CD14-positive monocyte (primary cell): Measurements from ENCODE around the gene ARSB. TPM values are rescaled to one million over a fixed set of nuclear protein-coding genes. Genes with fewer than 3 reads are reported as not detected.

Experiments used
- DNase-seq, 3 donors: peaks; one replicate each; pipeline ENCODE4 v3.0.0-alpha.2; 2011 to 2022
- H2AFZ ChIP-seq: 2 replicates; pipeline ENCODE4 v1.6.0; 2012; ENCODE audit warnings: mild to moderate bottlenecking, low read depth, low read length, inconsistent platforms; ENCODE audit not compliant: insufficient read depth, poor library complexity, severe bottlenecking
- H3K27ac ChIP-seq, 2 donors: 1 replicate in 1 of 2; 2 replicates in 1 of 2; pipeline ENCODE4 v1.5.1; 2012 to 2013; ENCODE audit warnings: low read length in 2 of 2, control low read depth in 1 of 2, inconsistent platforms in 1 of 2, low read depth in 1 of 2, mild to moderate bottlenecking in 1 of 2
- H3K27me3 ChIP-seq, 2 donors: one replicate each; pipeline versions ENCODE4 v1.6.0 to v1.6.1; 2011 to 2013; ENCODE audit warnings: low read length in 2 of 2; ENCODE audit not compliant: control insufficient read depth in 2 of 2, insufficient read depth in 2 of 2
- H3K36me3 ChIP-seq, 2 donors: replicated peaks in 1 of 2; 1 replicate in 1 of 2; 2 replicates in 1 of 2; pipeline versions ENCODE4 v1.5.1 to v1.6.1; 2012 to 2013; ENCODE audit warnings: low read length in 2 of 2, control low read depth in 1 of 2, inconsistent platforms in 1 of 2, mild to moderate bottlenecking in 1 of 2; ENCODE audit not compliant: insufficient read depth in 2 of 2, control insufficient read depth in 1 of 2
- H3K4me1 ChIP-seq, 2 donors: 1 replicate in 1 of 2; 2 replicates in 1 of 2; pipeline versions ENCODE4 v1.5.1 to v1.6.1; 2012 to 2013; ENCODE audit warnings: low read length in 2 of 2, control low read depth in 1 of 2, inconsistent platforms in 1 of 2, mild to moderate bottlenecking in 1 of 2, moderate library complexity in 1 of 2; ENCODE audit not compliant: insufficient read depth in 2 of 2, control insufficient read depth in 1 of 2
- H3K4me2 ChIP-seq: replicated peaks from 2 replicates; pipeline ENCODE3; 2012; ENCODE audit warnings: low read length, moderate library complexity, mild to moderate bottlenecking; ENCODE audit not compliant: poor library complexity, severe bottlenecking; ENCODE audit errors: extremely low read depth
- H3K4me3 ChIP-seq, 3 experiments: fragments of 200-600 bp in 1 of 3; sonication (generic) in 1 of 3; replicated peaks in 1 of 3; 1 replicate in 2 of 3; 2 replicates in 1 of 3; pipeline ENCODE4 v1.5.1; 2011 to 2013; ENCODE audit warnings: low read length in 3 of 3, mild to moderate bottlenecking in 3 of 3, control low read depth in 2 of 3, low read depth in 2 of 3, inconsistent platforms in 1 of 3, moderate library complexity in 1 of 3
- H3K79me2 ChIP-seq: 2 replicates; pipeline ENCODE4 v1.6.0; 2012; ENCODE audit warnings: mild to moderate bottlenecking, control low read depth, inconsistent platforms, low read length, moderate library complexity; ENCODE audit not compliant: insufficient read depth
- H3K9ac ChIP-seq: 2 replicates; pipeline ENCODE4 v1.6.0; 2017; ENCODE audit warnings: low read length, mild to moderate bottlenecking; ENCODE audit not compliant: insufficient read depth, poor library complexity, severe bottlenecking
- H3K9me3 ChIP-seq, 2 donors: replicated peaks in 1 of 2; 1 replicate in 1 of 2; 2 replicates in 1 of 2; pipeline versions ENCODE4 v1.5.1 to v1.6.1; 2012 to 2013; ENCODE audit warnings: low read length in 2 of 2, control low read depth in 1 of 2; ENCODE audit not compliant: control insufficient read depth in 1 of 2, insufficient read depth in 1 of 2
- H4K20me1 ChIP-seq: 2 replicates; pipeline ENCODE4 v1.6.0; 2012; ENCODE audit warnings: mild to moderate bottlenecking, low read length, control low read depth, moderate library complexity; ENCODE audit not compliant: insufficient read depth
- H3K27ac Mint-ChIP-seq, 7 donors: one replicate each; pipeline ENCODE4 v1.8.0; 2020; ENCODE audit warnings: mild to moderate bottlenecking in 7 of 7, mixed read lengths in 7 of 7, moderate library complexity in 6 of 7, inconsistent platforms in 2 of 7
- H3K27me3 Mint-ChIP-seq, 3 donors: one replicate each; pipeline ENCODE4 v1.8.0; 2021 to 2022; ENCODE audit warnings: low read depth in 3 of 3, mild to moderate bottlenecking in 3 of 3, mixed read lengths in 3 of 3, moderate library complexity in 3 of 3, inconsistent platforms in 1 of 3
- H3K36me3 Mint-ChIP-seq, 2 donors: one replicate each; pipeline ENCODE4 v1.8.0; 2020; ENCODE audit warnings: mixed read lengths in 2 of 2, inconsistent platforms in 1 of 2, mild to moderate bottlenecking in 1 of 2
- H3K4me1 Mint-ChIP-seq: one replicate; pipeline ENCODE4 v1.8.0; 2020; ENCODE audit warnings: mild to moderate bottlenecking, mixed read lengths
- H3K4me3 Mint-ChIP-seq, 2 donors: one replicate each; pipeline ENCODE4 v1.8.0; 2020; ENCODE audit warnings: mild to moderate bottlenecking in 2 of 2, mixed read lengths in 2 of 2, moderate library complexity in 1 of 2
- H3K9me3 Mint-ChIP-seq, 7 donors: one replicate each; pipeline ENCODE4 v1.8.0; 2020 to 2022; ENCODE audit warnings: mixed read lengths in 7 of 7, mild to moderate bottlenecking in 6 of 7, moderate library complexity in 6 of 7, inconsistent platforms in 2 of 7
- CTCF ChIP-seq: fragments of 200-600 bp; IDR thresholded peaks from one replicate; pipeline ENCODE4 v1.8.0; 2022; ENCODE audit warnings: antibody characterized with exemption, mild to moderate bottlenecking
- WGBS: methylation state at CpG from one replicate; pipeline ENCODE4 v1.1.5; 2013; ENCODE audit warnings: missing lambda C conversion rate; ENCODE audit not compliant: insufficient coverage; 5-methylcytosine and 5-hydroxymethylcytosine counted together
- intact Hi-C, 2 donors: fragments of 100-400 bp; cut with micrococcal nuclease; formaldehyde crosslinking; loops; one replicate each; pipeline versions ENCODE4 v1.15.0 to v1.15.1; 2023
- polyA plus RNA-seq, 3 donors: library from polyadenylated mRNA; depleted of rRNA in 1 of 3; unstranded in 2 of 3; stranded (reverse) in 1 of 3; fragments of 300-500 nt in 2 of 3; fragments of >200 nt in 1 of 3; fragmentation: Illumina TruSeq in 2 of 3; gene quantifications; 1 replicate in 2 of 3; 2 replicates in 1 of 3; pipeline ENCODE4 v1.2.3, GENCODE V29; 2012 to 2021

The ARSB gene
- polyA plus RNA-seq, 3 donors, result 18.0 to 28.7 (median 18.1) TPM

DNA sequence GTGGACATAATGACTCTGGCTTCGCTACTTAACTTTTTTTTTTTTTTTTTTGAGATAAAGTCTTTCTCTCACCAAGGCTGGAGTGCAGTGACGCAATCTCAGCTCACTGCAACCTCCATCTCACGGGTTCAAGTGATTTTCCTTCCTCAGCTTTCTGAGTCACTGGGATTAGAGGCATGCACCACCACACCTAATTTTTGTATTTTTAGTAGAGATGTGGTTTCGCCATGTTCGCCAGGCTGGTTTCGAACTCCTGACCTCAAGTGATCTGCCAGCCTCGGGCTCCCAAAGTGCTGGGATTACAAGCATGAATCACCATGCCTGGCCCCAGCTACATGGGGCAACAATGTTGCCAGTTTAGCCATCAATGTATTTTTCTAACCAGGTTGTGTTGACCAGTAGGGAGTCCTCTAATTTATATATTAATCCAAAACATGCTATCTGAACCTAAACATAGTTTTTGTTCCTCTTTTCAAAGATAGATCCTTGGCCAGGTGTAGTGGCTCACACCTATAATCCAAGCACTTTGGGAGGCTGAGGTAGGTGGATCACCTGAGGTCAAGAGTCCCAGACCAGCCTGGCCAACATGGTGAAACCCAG, 216.2 kb downstream of the ARSB start:
- intact Hi-C loops, result no loop called here
- no peak overlapping the region for H2AFZ ChIP-seq
- DNase-seq, result no peak
- TF ChIP-seq CTCF, result no peak
- Mint-ChIP-seq H3K4me3 (no peak overlapping the region), H3K36me3 (peaks cover 5 to 8% of the 10 kb centered on the region in 2 donors), H3K27me3 (peaks cover 0 to 5% (median 2%) of the 10 kb centered on the region in 3 donors), H3K9me3 (peaks cover 0 to 2% (median 0%) of the 10 kb centered on the region in 7 donors), H3K27ac (no peak overlapping the region), H3K4me1 (peaks cover 22% of the 10 kb centered on the region)
- no peaks in the 10 kb centered on the region for H3K79me2 ChIP-seq
- H3K27me3 ChIP-seq, result no peaks in the 10 kb centered on the region
- H3K36me3 ChIP-seq, result peaks cover 0 to 6% of the 10 kb centered on the region in 2 donors
- no peak overlapping the region for H3K27ac ChIP-seq
- H3K4me1 ChIP-seq, result peaks cover 21 to 23% of the 10 kb centered on the region in 2 donors
- 100% methylated on average over 4 of the region's 7 CpGs for WGBS
- H3K4me3 ChIP-seq, result no peak overlapping the region
- no peak overlapping the region for H3K9ac ChIP-seq
- no peaks in the 10 kb centered on the region for H3K9me3 ChIP-seq
- H3K4me2 ChIP-seq, result no peak overlapping the region
- no peaks in the 10 kb centered on the region for H4K20me1 ChIP-seq

DNA sequence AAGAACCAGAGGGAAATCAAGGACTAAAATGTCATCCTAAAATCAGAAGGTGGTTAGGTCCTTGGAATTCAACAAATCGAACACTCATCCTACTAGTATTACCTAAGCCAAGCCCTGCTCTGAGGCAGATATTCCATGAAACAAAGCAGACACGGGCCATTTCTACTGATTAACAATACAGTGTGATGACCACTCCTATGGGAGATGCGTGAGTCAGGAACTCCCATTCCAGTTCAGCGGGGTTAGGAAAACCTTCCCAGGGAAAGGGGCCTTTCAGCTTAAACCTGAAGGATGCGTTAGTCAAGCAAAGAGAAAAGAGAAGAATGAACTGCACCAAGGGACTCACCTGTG, 218.7 kb downstream of the ARSB start:
- no peak overlapping the region for H3K4me3 Mint-ChIP-seq

More for the DNA sequence above, 218.7 kb downstream of the ARSB start:
- H3K27ac Mint-ChIP-seq, result no peak overlapping the region
- Histone ChIP-seq H3K4me3 (no peak overlapping the region), H3K79me2 (no peaks in the 10 kb centered on the region), H4K20me1 (no peaks in the 10 kb centered on the region), H3K4me2 (no peak overlapping the region), H3K27ac (no peak overlapping the region), H2AFZ (no peak overlapping the region), H3K9me3 (no peaks in the 10 kb centered on the region), H3K9ac (no peak overlapping the region), H3K27me3 (no peaks in the 10 kb centered on the region), H3K36me3 (no peaks in the 10 kb centered on the region), H3K4me1 (peaks cover 25 to 26% of the 10 kb centered on the region in 2 donors)
- TF ChIP-seq CTCF, result no peak
- intact Hi-C loops, result no loop called here
- 100% methylated on average over 1 of the region's 5 CpGs for WGBS
- H3K9me3 Mint-ChIP-seq, result peaks cover 0 to 4% (median 0%) of the 10 kb centered on the region in 7 donors
- peaks cover 0 to 6% (median 0%) of the 10 kb centered on the region in 3 donors for H3K27me3 Mint-ChIP-seq
- DNase-seq, result no peak
- no peaks in the 10 kb centered on the region for H3K36me3 Mint-ChIP-seq
- H3K4me1 Mint-ChIP-seq, result peaks cover 32% of the 10 kb centered on the region
